NCI-H2081 (cell line): ENCODE measurements around the gene CUBN.
"Not testable (repeated sequence)": the region's sequence is repeated elsewhere in the genome, so short reads cannot be mapped to it uniquely, and the experiment has no call there.

Experiments
- DNase-seq, 2 experiments: peaks; one replicate each; lab custom pipeline; 2025; lab: John Stamatoyannopoulos, UW

CUBN gene

GRCh38 chr10:17013131-17013983, 116.3 kb downstream of the CUBN start:
- not testable (repeated sequence) for DNase-seq

- not testable (repeated sequence) for DNase-seq
These were observed 116.9 kb downstream of the CUBN start for GRCh38 chr10:17012731-17013130.

GRCh38 chr10:17010363-17011145, 119.1 kb downstream of the CUBN start:
- DNase-seq = no peak

- no peak for DNase-seq
These were observed 120.4 kb downstream of the CUBN start for GRCh38 chr10:17009212-17009700.

- DNase-seq = no peak
These were observed 122.2 kb downstream of the CUBN start for GRCh38 chr10:17007418-17007770.

- DNase-seq = no peak
These were observed 122.8 kb downstream of the CUBN start for GRCh38 chr10:17006631-17007417.

GRCh38 chr10:17005621-17006566, 123.7 kb downstream of the CUBN start:
- peak in 1 of 2 experiments; percentile 20 for DNase-seq

GRCh38 chr10:17004801-17005380, 124.7 kb downstream of the CUBN start:
- DNase-seq = no peak

GRCh38 chr10:17003651-17004286, 125.8 kb downstream of the CUBN start:
- no peak for DNase-seq

- DNase-seq = no peak
These were observed 126.5 kb downstream of the CUBN start for GRCh38 chr10:17003151-17003550.

GRCh38 chr10:17001961-17002749, 127.5 kb downstream of the CUBN start:
- no peak for DNase-seq

- DNase-seq = no peak
These were observed 128.3 kb downstream of the CUBN start for GRCh38 chr10:17001297-17001744.

GRCh38 chr10:16999665-17000451, 129.8 kb downstream of the CUBN start:
- DNase-seq = no peak

GRCh38 chr10:16996530-16996964, 133.1 kb downstream of the CUBN start:
- no peak for DNase-seq

GRCh38 chr10:16995867-16996529, 133.6 kb downstream of the CUBN start:
- no peak for DNase-seq

GRCh38 chr10:16993186-16993585, 136.4 kb downstream of the CUBN start:
- DNase-seq = no peak

- no peak for DNase-seq
These were observed 136.9 kb downstream of the CUBN start for GRCh38 chr10:16992611-16993119.

- no peak for DNase-seq
These were observed 138.6 kb downstream of the CUBN start for GRCh38 chr10:16991011-16991410.
